ENCODE data around the gene TGFBR2.

GRCh38 chr3:30626443-30627180 is 20.2 kb downstream of the TGFBR2 start:
- TF ChIP-seq POLR2AphosphoS5 (IDR thresholded peaks at IDR 0.05) (no peak), CTCF (IDR thresholded peaks at IDR 0.05) (no peak), POLR2A (IDR thresholded peaks at IDR 0.05) (no peak)
